NB4 (cell line): ENCODE measurements around the gene RABL6.

Source experiments
- POLR2A ChIP-seq: IDR thresholded peaks from 2 replicates; pipeline ENCODE4 v1.6.1; 2011; ENCODE audit warnings: mild to moderate bottlenecking; ENCODE audit not compliant: insufficient read length; ENCODE audit errors: extremely low read depth
- TF ChIP-seq, protein P1 (sequence below): IDR thresholded peaks from one replicate; pipeline ENCODE4 v1.5.1; 2012; ENCODE audit warnings: low read depth, low read length
- TF ChIP-seq, protein P2 (sequence below): IDR thresholded peaks from 2 replicates; pipeline ENCODE4 v1.6.1; 2011; ENCODE audit warnings: low read depth, low read length

DNA sequence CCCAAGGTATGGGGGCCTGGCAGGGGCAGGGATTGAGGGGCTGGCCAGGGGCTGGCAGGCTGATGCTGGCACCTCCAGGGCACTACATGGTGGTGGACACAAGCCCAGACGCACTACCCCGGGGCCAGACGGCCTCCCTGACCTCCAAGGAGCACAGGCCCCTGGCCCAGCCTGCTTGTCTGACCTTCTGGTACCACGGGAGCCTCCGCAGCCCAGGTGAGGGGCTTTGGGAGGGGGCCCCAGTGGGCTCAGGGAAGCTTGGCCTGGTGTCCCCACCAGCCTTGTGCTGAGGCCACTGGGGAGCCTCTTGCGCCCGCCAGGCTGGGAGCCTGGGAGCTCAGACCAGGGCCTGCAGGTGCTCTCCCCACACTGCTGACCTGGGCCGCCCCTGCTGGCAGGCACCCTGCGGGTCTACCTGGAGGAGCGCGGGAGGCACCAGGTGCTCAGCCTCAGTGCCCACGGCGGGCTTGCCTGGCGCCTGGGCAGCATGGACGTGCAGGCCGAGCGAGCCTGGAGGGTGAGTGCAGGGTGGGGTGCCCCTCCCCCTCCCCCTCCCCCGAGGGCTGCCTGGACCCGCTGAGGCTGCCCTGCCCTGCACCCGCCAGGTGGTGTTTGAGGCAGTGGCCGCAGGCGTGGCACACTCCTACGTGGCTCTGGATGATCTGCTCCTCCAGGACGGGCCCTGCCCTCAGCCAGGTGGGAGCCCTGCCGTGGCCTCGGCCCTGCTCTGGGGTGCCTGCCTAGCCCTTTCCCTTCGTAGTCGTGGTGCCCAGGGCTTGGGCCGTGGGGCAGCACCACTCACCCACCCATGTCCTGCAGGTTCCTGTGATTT lies 50.0 kb downstream of the RABL6 start:
- TF ChIP-seq POLR2A = no peak
- TF ChIP-seq, protein P1, sequence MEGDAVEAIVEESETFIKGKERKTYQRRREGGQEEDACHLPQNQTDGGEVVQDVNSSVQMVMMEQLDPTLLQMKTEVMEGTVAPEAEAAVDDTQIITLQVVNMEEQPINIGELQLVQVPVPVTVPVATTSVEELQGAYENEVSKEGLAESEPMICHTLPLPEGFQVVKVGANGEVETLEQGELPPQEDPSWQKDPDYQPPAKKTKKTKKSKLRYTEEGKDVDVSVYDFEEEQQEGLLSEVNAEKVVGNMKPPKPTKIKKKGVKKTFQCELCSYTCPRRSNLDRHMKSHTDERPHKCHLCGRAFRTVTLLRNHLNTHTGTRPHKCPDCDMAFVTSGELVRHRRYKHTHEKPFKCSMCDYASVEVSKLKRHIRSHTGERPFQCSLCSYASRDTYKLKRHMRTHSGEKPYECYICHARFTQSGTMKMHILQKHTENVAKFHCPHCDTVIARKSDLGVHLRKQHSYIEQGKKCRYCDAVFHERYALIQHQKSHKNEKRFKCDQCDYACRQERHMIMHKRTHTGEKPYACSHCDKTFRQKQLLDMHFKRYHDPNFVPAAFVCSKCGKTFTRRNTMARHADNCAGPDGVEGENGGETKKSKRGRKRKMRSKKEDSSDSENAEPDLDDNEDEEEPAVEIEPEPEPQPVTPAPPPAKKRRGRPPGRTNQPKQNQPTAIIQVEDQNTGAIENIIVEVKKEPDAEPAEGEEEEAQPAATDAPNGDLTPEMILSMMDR = no peak
- TF ChIP-seq, protein P2, sequence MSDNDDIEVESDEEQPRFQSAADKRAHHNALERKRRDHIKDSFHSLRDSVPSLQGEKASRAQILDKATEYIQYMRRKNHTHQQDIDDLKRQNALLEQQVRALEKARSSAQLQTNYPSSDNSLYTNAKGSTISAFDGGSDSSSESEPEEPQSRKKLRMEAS = no peak
